Measurements from ENCODE around the gene MYCBP2. TPM values are rescaled to one million over a fixed set of nuclear protein-coding genes. Genes with fewer than 3 reads are reported as not detected.

MYCBP2 gene
- total RNA-seq, 1 experiment from 2014 or later: 55.6 TPM

GRCh38 chr13:77055158-77055557 lies 271.7 kb downstream of the MYCBP2 start:
- H3K4me3 ChIP-seq: no peak overlapping the region
- no peaks in the 10 kb centered on the region for H3F3A ChIP-seq (ENCODE audit: insufficient read depth, low read depth)
- no peaks in the 10 kb centered on the region for H3K9me2 ChIP-seq (ENCODE audit: insufficient read depth)
- H3K4me2 ChIP-seq: no peak overlapping the region
- H3K79me2 ChIP-seq (ENCODE audit: low read depth): no peaks in the 10 kb centered on the region
- H3K4me1 ChIP-seq (replicated peaks; ENCODE audit: insufficient read depth): no peaks in the 10 kb centered on the region
- H4K20me1 ChIP-seq (ENCODE audit: insufficient read depth): no peaks in the 10 kb centered on the region
- H3K27me3 ChIP-seq (ENCODE audit: insufficient read depth, low read depth): no peaks in the 10 kb centered on the region
- no peak for DNase-seq
- no peak overlapping the region for H3K27ac ChIP-seq
- H3K9me3 ChIP-seq (ENCODE audit: insufficient read depth, low read depth): no peaks in the 10 kb centered on the region
- ChIA-PET POLR2A (ENCODE audit: unreplicated experiment) (no interaction called here), CTCF (no interaction called here)
- no TSS peak for BruUV-seq (replicated peaks)
- TF ChIP-seq, protein P1, sequence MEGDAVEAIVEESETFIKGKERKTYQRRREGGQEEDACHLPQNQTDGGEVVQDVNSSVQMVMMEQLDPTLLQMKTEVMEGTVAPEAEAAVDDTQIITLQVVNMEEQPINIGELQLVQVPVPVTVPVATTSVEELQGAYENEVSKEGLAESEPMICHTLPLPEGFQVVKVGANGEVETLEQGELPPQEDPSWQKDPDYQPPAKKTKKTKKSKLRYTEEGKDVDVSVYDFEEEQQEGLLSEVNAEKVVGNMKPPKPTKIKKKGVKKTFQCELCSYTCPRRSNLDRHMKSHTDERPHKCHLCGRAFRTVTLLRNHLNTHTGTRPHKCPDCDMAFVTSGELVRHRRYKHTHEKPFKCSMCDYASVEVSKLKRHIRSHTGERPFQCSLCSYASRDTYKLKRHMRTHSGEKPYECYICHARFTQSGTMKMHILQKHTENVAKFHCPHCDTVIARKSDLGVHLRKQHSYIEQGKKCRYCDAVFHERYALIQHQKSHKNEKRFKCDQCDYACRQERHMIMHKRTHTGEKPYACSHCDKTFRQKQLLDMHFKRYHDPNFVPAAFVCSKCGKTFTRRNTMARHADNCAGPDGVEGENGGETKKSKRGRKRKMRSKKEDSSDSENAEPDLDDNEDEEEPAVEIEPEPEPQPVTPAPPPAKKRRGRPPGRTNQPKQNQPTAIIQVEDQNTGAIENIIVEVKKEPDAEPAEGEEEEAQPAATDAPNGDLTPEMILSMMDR (conservative IDR thresholded peaks at IDR 0.05): no peak
- no peak for TF ChIP-seq EZH2 (IDR thresholded peaks at IDR 0.05; ENCODE audit: low read depth)
- intact Hi-C loops (cut with micrococcal nuclease; ENCODE audit: unreplicated experiment): no loop called here
- no peak overlapping the region for H2AFZ ChIP-seq
- peaks cover 5% of the 10 kb centered on the region; the same call in 1 of the 2 replicates for H3K36me3 ChIP-seq (ENCODE audit: low read depth)

GRCh38 chr13:77053192-77053591 lies 273.7 kb downstream of the MYCBP2 start:
- H3K27ac ChIP-seq: no peak overlapping the region
- H3K4me1 ChIP-seq (replicated peaks; ENCODE audit: insufficient read depth): no peaks in the 10 kb centered on the region
- no peaks in the 10 kb centered on the region for H4K20me1 ChIP-seq (ENCODE audit: insufficient read depth)
- no peaks in the 10 kb centered on the region for H3K9me2 ChIP-seq (ENCODE audit: insufficient read depth)
- no peak overlapping the region for H3K4me2 ChIP-seq
- no peak for DNase-seq
- no peaks in the 10 kb centered on the region for H3K27me3 ChIP-seq (ENCODE audit: insufficient read depth, low read depth)
- H3K79me2 ChIP-seq (ENCODE audit: low read depth): no peaks in the 10 kb centered on the region
- no peak for TF ChIP-seq EZH2 (IDR thresholded peaks at IDR 0.05; ENCODE audit: low read depth)
- TF ChIP-seq, protein P1 (conservative IDR thresholded peaks at IDR 0.05): no peak
- peaks cover 5% of the 10 kb centered on the region; the same call in 1 of the 2 replicates for H3K36me3 ChIP-seq (ENCODE audit: low read depth)
- no peak overlapping the region for H2AFZ ChIP-seq
- ChIA-PET CTCF (no interaction called here), POLR2A (ENCODE audit: unreplicated experiment) (no interaction called here)
- no peaks in the 10 kb centered on the region for H3F3A ChIP-seq (ENCODE audit: insufficient read depth, low read depth)
- intact Hi-C loops (cut with micrococcal nuclease; ENCODE audit: unreplicated experiment): no loop called here
- BruUV-seq (replicated peaks): no TSS peak
- H3K4me3 ChIP-seq: no peak overlapping the region
- no peaks in the 10 kb centered on the region for H3K9me3 ChIP-seq (ENCODE audit: insufficient read depth, low read depth)

DNA sequence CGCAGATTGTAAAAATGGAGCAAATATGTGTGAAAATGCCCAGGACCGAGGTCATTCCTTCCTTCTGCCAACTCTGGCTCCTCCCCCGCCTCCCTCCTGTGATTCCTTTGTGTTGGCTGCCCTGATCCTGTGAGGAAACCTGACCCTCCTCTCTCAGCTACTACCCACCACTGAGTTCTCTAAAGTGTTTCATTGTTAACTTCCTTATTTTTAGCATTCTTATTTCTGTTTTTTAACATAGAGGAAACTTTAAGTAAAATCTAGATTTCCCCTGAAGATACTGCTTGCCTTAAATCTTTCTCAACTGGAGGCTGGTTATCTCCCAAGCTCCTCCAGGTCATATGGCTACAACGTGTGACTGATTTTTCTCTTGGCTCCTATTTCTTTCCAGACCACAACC lies 278.2 kb downstream of the MYCBP2 start:
- H3K36me3 ChIP-seq (ENCODE audit: low read depth): peaks cover 5% of the 10 kb centered on the region; the same call in 1 of the 2 replicates
- POLR2A ChIA-PET (ENCODE audit: unreplicated experiment): no interaction called here
- H3F3A ChIP-seq (ENCODE audit: insufficient read depth, low read depth): no peaks in the 10 kb centered on the region

More for the DNA sequence above, 278.2 kb downstream of the MYCBP2 start:
- H3K9me2 ChIP-seq (ENCODE audit: insufficient read depth): no peaks in the 10 kb centered on the region
- H3K4me1 ChIP-seq (replicated peaks; ENCODE audit: insufficient read depth): no peaks in the 10 kb centered on the region
- no peak for TF ChIP-seq EZH2 (IDR thresholded peaks at IDR 0.05; ENCODE audit: low read depth)
- TF ChIP-seq, protein P1 (conservative IDR thresholded peaks at IDR 0.05): no peak
- CTCF ChIA-PET: interaction anchor here (0.7 kb wide), 1 partner anchor 278 kb away, joined by 6 read pairs; no protein-coding TSS in a partner anchor
- intact Hi-C loops (cut with micrococcal nuclease; ENCODE audit: unreplicated experiment): no loop called here
- no peak overlapping the region for H3K4me3 ChIP-seq
- no peaks in the 10 kb centered on the region for H3K79me2 ChIP-seq (ENCODE audit: low read depth)
- no peaks in the 10 kb centered on the region for H3K9me3 ChIP-seq (ENCODE audit: insufficient read depth, low read depth)
- H3K4me2 ChIP-seq: no peak overlapping the region
- no peak for DNase-seq
- no TSS peak for BruUV-seq (replicated peaks)
- no peak overlapping the region for H3K27ac ChIP-seq
- no peaks in the 10 kb centered on the region for H3K27me3 ChIP-seq (ENCODE audit: insufficient read depth, low read depth)
- no peak overlapping the region for H2AFZ ChIP-seq
- no peaks in the 10 kb centered on the region for H4K20me1 ChIP-seq (ENCODE audit: insufficient read depth)
